CD4-positive, alpha-beta T cell treated with Interleukin-17A for 1 hour (primary cell): ENCODE data around the gene SPATS2.
"Not testable (repeated sequence)": the region's sequence is repeated elsewhere in the genome, so short reads cannot be mapped to it uniquely, and the experiment has no call there.

Experiments used
- DNase-seq: peaks from one replicate; pipeline ENCODE4 v3.0.0-alpha.2; 2020

The SPATS2 gene

GRCh38 chr12:49478949-49479664 is 111.8 kb downstream of the SPATS2 start:
- DNase-seq, result no peak

GRCh38 chr12:49482095-49483051 is 115.1 kb downstream of the SPATS2 start:
- DNase-seq, result no peak

- no peak for DNase-seq
These were observed 116.4 kb downstream of the SPATS2 start for GRCh38 chr12:49483619-49484018.

GRCh38 chr12:49487605-49488004 is 120.3 kb downstream of the SPATS2 start:
- DNase-seq, result no peak

GRCh38 chr12:49489154-49489553 is 121.9 kb downstream of the SPATS2 start:
- DNase-seq, result no peak

GRCh38 chr12:49489720-49490119 is 122.5 kb downstream of the SPATS2 start:
- no peak for DNase-seq

- DNase-seq, result no peak
These were observed 124.6 kb downstream of the SPATS2 start for GRCh38 chr12:49491823-49492222.

GRCh38 chr12:49493900-49494299 is 126.6 kb downstream of the SPATS2 start:
- no peak for DNase-seq

GRCh38 chr12:49496417-49497360 is 129.4 kb downstream of the SPATS2 start:
- no peak for DNase-seq

- DNase-seq, result no peak
These were observed 134.6 kb downstream of the SPATS2 start for GRCh38 chr12:49501895-49502294.

GRCh38 chr12:49502590-49502989 is 135.3 kb downstream of the SPATS2 start:
- DNase-seq, result no peak

GRCh38 chr12:49503674-49504180 is 136.5 kb downstream of the SPATS2 start:
- no peak for DNase-seq

GRCh38 chr12:49505672-49506071 is 138.4 kb downstream of the SPATS2 start:
- no peak for DNase-seq

- DNase-seq, result no peak
These were observed 139.9 kb downstream of the SPATS2 start for GRCh38 chr12:49507139-49507538.

GRCh38 chr12:49509681-49510080 is 142.4 kb downstream of the SPATS2 start:
- DNase-seq, result not testable (repeated sequence)

GRCh38 chr12:49511410-49511809 is 144.1 kb downstream of the SPATS2 start:
- no peak for DNase-seq

GRCh38 chr12:49512546-49512945 is 145.3 kb downstream of the SPATS2 start:
- DNase-seq, result no peak

GRCh38 chr12:49515266-49515665 is 148.0 kb downstream of the SPATS2 start:
- no peak for DNase-seq

GRCh38 chr12:49518914-49519573 is 151.8 kb downstream of the SPATS2 start:
- no peak for DNase-seq

- no peak for DNase-seq
These were observed 152.3 kb downstream of the SPATS2 start for GRCh38 chr12:49519574-49519936.

- no peak for DNase-seq
These were observed 154.1 kb downstream of the SPATS2 start for GRCh38 chr12:49521389-49521788.

GRCh38 chr12:49524660-49525324 is 157.5 kb downstream of the SPATS2 start:
- DNase-seq, result no peak
